GM12878 (cell line): ENCODE data around the gene FANCF. TPM values are rescaled to one million over a fixed set of nuclear protein-coding genes. Genes with fewer than 3 reads are reported as not detected.

Experiments used
- FOXK2 ChIP-seq: fragments of 450-650 bp; IDR thresholded peaks from 2 replicates; pipeline ENCODE4 v1.6.1; 2017; ENCODE audit warnings: mild to moderate bottlenecking, moderate library complexity
- NR2C2 ChIP-seq: IDR thresholded peaks from 2 replicates; pipeline ENCODE4 v1.6.1; 2011; ENCODE audit warnings: borderline replicate concordance, low read depth; ENCODE audit not compliant: control insufficient read depth, insufficient read length
- SREBF1 ChIP-seq: IDR thresholded peaks from 2 replicates; pipeline ENCODE4 v1.6.1; 2012; ENCODE audit warnings: mild to moderate bottlenecking, low read length
- polyA plus RNA-seq, 11 experiments: library from polyadenylated mRNA; depleted of rRNA in 4 of 11; unstranded in 6 of 11; stranded (reverse) in 5 of 11; fragments of >200 nt; fragmentation: Nextera tagmentation in 4 of 11; fragmentation: Illumina TruSeq in 1 of 11; extraction: Ambion mirVana in 4 of 11; extraction: Trizol in 1 of 11; gene quantifications; 1 replicate in 1 of 11; 2 replicates in 10 of 11; pipeline versions ENCODE4 v1.2.1 to v1.2.3, GENCODE V29; 2011 to 2016; ENCODE audit warnings: inconsistent platforms in 2 of 11, missing spikeins in 2 of 11, low read depth in 1 of 11
- total RNA-seq, 4 experiments: library from RNA; depleted of rRNA in 3 of 4; stranded (reverse); fragments of >200 nt in 3 of 4; fragmentation: Illumina TruSeq in 1 of 4; extraction: Trizol in 1 of 4; gene quantifications; 2 replicates each; pipeline versions ENCODE4 v1.2.1 to v1.2.3, GENCODE V29; 2013 to 2021
- TF ChIP-seq, protein P1 (sequence below): IDR thresholded peaks from 2 replicates; pipeline ENCODE4 v1.6.1; 2012; ENCODE audit warnings: low read depth, low read length, improper control_type of control experiment
- TF ChIP-seq, protein P2 (sequence below): IDR thresholded peaks from 2 replicates; pipeline ENCODE4 v1.6.1; 2011; ENCODE audit warnings: low read depth, low read length, improper control_type of control experiment, borderline replicate concordance

The FANCF gene
- total and polyA plus RNA-seq, 10 of the 15 experiments (the other 5 are each of a cell fraction or from before 2014, with no cell fraction given) = 1.6 to 19.9 (median 12.2) TPM

DNA sequence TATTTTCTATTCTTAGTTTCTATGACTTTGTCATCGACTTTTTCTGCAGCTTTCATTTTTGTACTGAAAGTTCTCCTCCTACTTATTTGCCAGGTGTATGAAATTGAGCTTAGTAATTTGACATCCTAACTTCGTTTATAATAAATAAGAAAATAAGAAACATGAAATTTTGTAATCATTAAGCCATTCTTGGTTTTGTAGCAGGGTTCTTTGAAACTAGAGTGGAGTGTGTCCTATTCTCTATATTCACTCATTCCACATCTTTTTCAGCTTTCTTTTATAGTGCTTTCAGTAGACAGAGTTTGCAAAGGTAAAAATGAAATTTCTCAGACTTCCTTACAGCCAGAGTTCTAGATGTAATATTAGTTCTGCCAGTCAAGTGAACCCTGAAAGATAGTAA is 47.8 kb downstream of the FANCF start (continued):
- TF ChIP-seq, protein P1, sequence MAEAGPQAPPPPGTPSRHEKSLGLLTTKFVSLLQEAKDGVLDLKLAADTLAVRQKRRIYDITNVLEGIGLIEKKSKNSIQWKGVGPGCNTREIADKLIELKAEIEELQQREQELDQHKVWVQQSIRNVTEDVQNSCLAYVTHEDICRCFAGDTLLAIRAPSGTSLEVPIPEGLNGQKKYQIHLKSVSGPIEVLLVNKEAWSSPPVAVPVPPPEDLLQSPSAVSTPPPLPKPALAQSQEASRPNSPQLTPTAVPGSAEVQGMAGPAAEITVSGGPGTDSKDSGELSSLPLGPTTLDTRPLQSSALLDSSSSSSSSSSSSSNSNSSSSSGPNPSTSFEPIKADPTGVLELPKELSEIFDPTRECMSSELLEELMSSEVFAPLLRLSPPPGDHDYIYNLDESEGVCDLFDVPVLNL = no peak
- TF ChIP-seq FOXK2 = no peak
- TF ChIP-seq NR2C2 = no peak
- no peak for TF ChIP-seq SREBF1
- TF ChIP-seq, protein P2, sequence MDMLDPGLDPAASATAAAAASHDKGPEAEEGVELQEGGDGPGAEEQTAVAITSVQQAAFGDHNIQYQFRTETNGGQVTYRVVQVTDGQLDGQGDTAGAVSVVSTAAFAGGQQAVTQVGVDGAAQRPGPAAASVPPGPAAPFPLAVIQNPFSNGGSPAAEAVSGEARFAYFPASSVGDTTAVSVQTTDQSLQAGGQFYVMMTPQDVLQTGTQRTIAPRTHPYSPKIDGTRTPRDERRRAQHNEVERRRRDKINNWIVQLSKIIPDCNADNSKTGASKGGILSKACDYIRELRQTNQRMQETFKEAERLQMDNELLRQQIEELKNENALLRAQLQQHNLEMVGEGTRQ = no peak

Other genes starting within 250 kb of the FANCF start
- gene GAS2, start 40.8 kb upstream of the FANCF start, total RNA-seq (2014; rRNA removed) = 19.0 and 24.5 TPM in 2 replicates
- 22.2 and 23.4 TPM in 2 replicates for gene GAS2, start 40.8 kb upstream of the FANCF start, total RNA-seq (2014; rRNA removed; fragmentation: Illumina TruSeq; extraction: Trizol)
- gene GAS2, start 40.8 kb upstream of the FANCF start, total RNA-seq (2021) = 23.8 and 29.2 TPM in 2 replicates
- 81.4 and 124 TPM in 2 replicates for gene GAS2, start 40.8 kb upstream of the FANCF start, polyA plus RNA-seq (2011; rRNA removed)
- gene GAS2, start 40.8 kb upstream of the FANCF start, polyA plus RNA-seq (2014; fragmentation: Illumina TruSeq; extraction: Trizol) = 18.5 TPM in 2 replicates
- 10 to 100 TPM; 19.9 to 28.9 TPM for gene GAS2, start 40.8 kb upstream of the FANCF start, polyA plus RNA-seq (2014; fragmentation: Nextera tagmentation; extraction: Ambion mirVana)
- gene GAS2, start 40.8 kb upstream of the FANCF start, polyA plus RNA-seq (2014; rRNA removed) = 12.2 and 16.4 TPM in 2 replicates
- 10 to 100 TPM; 36.4 to 38.4 TPM for gene GAS2, start 40.8 kb upstream of the FANCF start, polyA plus RNA-seq (2016; fragmentation: Nextera tagmentation; extraction: Ambion mirVana)
- 17.8 and 30.1 TPM in 2 replicates for gene SVIP, start 204.0 kb upstream of the FANCF start, total RNA-seq (2014; rRNA removed)
- 33.1 and 34.3 TPM in 2 replicates for gene SVIP, start 204.0 kb upstream of the FANCF start, total RNA-seq (2014; rRNA removed; fragmentation: Illumina TruSeq; extraction: Trizol)
- 59.2 and 59.3 TPM in 2 replicates for gene SVIP, start 204.0 kb upstream of the FANCF start, total RNA-seq (2021)
- gene SVIP, start 204.0 kb upstream of the FANCF start, polyA plus RNA-seq (2011; rRNA removed) = 51.7 and 88.3 TPM in 2 replicates
- gene SVIP, start 204.0 kb upstream of the FANCF start, polyA plus RNA-seq (2014; fragmentation: Illumina TruSeq; extraction: Trizol) = 34.5 and 35.8 TPM in 2 replicates
- gene SVIP, start 204.0 kb upstream of the FANCF start, polyA plus RNA-seq (2014; fragmentation: Nextera tagmentation; extraction: Ambion mirVana) = 10 to 100 TPM; 59.0 to 78.0 TPM
- 24.9 and 32.4 TPM in 2 replicates for gene SVIP, start 204.0 kb upstream of the FANCF start, polyA plus RNA-seq (2014; rRNA removed)
- 10 to 100 TPM; 73.9 to 77.9 TPM for gene SVIP, start 204.0 kb upstream of the FANCF start, polyA plus RNA-seq (2016; fragmentation: Nextera tagmentation; extraction: Ambion mirVana)
- not detected in 2 replicates for gene CCDC179, start 234.7 kb upstream of the FANCF start, total RNA-seq (2014; rRNA removed)
- not detected in 2 replicates for gene CCDC179, start 234.7 kb upstream of the FANCF start, total RNA-seq (2014; rRNA removed; fragmentation: Illumina TruSeq; extraction: Trizol)
- gene CCDC179, start 234.7 kb upstream of the FANCF start, total RNA-seq (2021) = not detected in 2 replicates
- not detected in 2 replicates for gene CCDC179, start 234.7 kb upstream of the FANCF start, polyA plus RNA-seq (2011; rRNA removed)
- gene CCDC179, start 234.7 kb upstream of the FANCF start, polyA plus RNA-seq (2014; fragmentation: Illumina TruSeq; extraction: Trizol) = not detected in 2 replicates
- gene CCDC179, start 234.7 kb upstream of the FANCF start, polyA plus RNA-seq (2014; fragmentation: Nextera tagmentation; extraction: Ambion mirVana) = not detected
- gene CCDC179, start 234.7 kb upstream of the FANCF start, polyA plus RNA-seq (2014; rRNA removed) = not detected in 2 replicates
- gene CCDC179, start 234.7 kb upstream of the FANCF start, polyA plus RNA-seq (2016; fragmentation: Nextera tagmentation; extraction: Ambion mirVana) = under 1 TPM in 1 of 2 experiments, not detected in 1; 0.16 TPM